WTC11 (cell line): ENCODE measurements around the gene FHL5.

Experiments
- CBFB ChIP-seq: sonication (generic); formaldehyde crosslinking; IDR thresholded peaks from 2 replicates; pipeline ENCODE4 v1.8.1; 2022; ENCODE audit warnings: mild to moderate bottlenecking, low read depth, missing genetic modification reagents
- CREB1 ChIP-seq: sonication (generic); formaldehyde crosslinking; IDR thresholded peaks from 2 replicates; pipeline ENCODE4 v1.8.0; 2023; ENCODE audit warnings: mild to moderate bottlenecking, missing genetic modification reagents
- ESRRA ChIP-seq: sonication (generic); formaldehyde crosslinking; IDR thresholded peaks from 2 replicates; pipeline ENCODE4 v1.8.1; 2022; ENCODE audit warnings: mild to moderate bottlenecking, missing genetic modification reagents, borderline replicate concordance
- FOXK1 ChIP-seq: sonication (generic); formaldehyde crosslinking; IDR thresholded peaks from 2 replicates; pipeline ENCODE4 v1.8.0; 2022; ENCODE audit warnings: mild to moderate bottlenecking, moderate library complexity, missing genetic modification reagents
- JUN ChIP-seq: sonication (generic); formaldehyde crosslinking; IDR thresholded peaks from 2 replicates; pipeline ENCODE4 v1.8.0; 2023; ENCODE audit warnings: mild to moderate bottlenecking, missing genetic modification reagents
- KAT7 ChIP-seq: sonication (generic); formaldehyde crosslinking; IDR thresholded peaks from 2 replicates; pipeline ENCODE4 v1.8.1; 2023; ENCODE audit warnings: missing genetic modification reagents, mild to moderate bottlenecking, borderline replicate concordance
- SP1 ChIP-seq: sonication (generic); formaldehyde crosslinking; conservative IDR thresholded peaks from 2 replicates; pipeline ENCODE4 v1.8.1; 2022; ENCODE audit warnings: missing genetic modification reagents
- ZNF423 ChIP-seq: fragments of 250-450 bp; sonication (Bioruptor Pico); IDR thresholded peaks from 2 replicates; pipeline ENCODE4 v2.1.2; 2022; ENCODE audit warnings: mild to moderate bottlenecking, moderate library complexity
- TF ChIP-seq, protein P1 (sequence below): fragments of 200-600 bp; IDR thresholded peaks from 2 replicates; pipeline ENCODE4 v1.8.0; 2022; ENCODE audit warnings: antibody characterized with exemption
- TF ChIP-seq, protein P2 (sequence below): sonication (generic); formaldehyde crosslinking; IDR thresholded peaks from 2 replicates; pipeline ENCODE4 v1.8.0; 2022; ENCODE audit warnings: mild to moderate bottlenecking, missing genetic modification reagents
- TF ChIP-seq, protein P3 (sequence below): sonication (generic); formaldehyde crosslinking; IDR thresholded peaks from 2 replicates; pipeline ENCODE4 v1.8.0; 2022; ENCODE audit warnings: mild to moderate bottlenecking, missing genetic modification reagents
- TF ChIP-seq, protein P4 (sequence below): sonication (generic); formaldehyde crosslinking; IDR thresholded peaks from 2 replicates; pipeline ENCODE4 v1.8.1; 2023; ENCODE audit warnings: mild to moderate bottlenecking, missing genetic modification reagents, moderate library complexity

DNA sequence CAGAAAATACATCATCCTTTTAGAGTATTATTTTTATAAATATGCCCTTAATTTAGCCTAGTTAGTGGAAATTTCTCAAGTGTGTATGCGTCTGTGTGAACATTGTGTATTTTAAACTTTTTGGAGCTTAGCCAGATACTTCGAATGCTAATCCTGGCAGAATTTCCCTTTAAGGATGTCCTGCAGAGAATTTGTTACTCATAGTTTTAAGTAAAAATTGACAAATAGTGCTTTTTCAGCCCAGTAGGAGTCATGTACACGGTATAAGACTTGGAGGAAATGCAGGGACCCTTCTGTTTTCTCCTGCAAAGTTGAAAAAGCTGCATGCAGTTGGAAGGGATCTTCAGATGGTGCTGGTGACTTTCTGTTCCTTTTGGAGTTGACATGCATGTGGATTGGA lies at the start of gene FHL5:
- TF ChIP-seq, protein P1, sequence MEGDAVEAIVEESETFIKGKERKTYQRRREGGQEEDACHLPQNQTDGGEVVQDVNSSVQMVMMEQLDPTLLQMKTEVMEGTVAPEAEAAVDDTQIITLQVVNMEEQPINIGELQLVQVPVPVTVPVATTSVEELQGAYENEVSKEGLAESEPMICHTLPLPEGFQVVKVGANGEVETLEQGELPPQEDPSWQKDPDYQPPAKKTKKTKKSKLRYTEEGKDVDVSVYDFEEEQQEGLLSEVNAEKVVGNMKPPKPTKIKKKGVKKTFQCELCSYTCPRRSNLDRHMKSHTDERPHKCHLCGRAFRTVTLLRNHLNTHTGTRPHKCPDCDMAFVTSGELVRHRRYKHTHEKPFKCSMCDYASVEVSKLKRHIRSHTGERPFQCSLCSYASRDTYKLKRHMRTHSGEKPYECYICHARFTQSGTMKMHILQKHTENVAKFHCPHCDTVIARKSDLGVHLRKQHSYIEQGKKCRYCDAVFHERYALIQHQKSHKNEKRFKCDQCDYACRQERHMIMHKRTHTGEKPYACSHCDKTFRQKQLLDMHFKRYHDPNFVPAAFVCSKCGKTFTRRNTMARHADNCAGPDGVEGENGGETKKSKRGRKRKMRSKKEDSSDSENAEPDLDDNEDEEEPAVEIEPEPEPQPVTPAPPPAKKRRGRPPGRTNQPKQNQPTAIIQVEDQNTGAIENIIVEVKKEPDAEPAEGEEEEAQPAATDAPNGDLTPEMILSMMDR, result no peak
- TF ChIP-seq ZNF423 (CRISPR knock-in tag) (no peak), CREB1 (CRISPR knock-in tag) (no peak), FOXK1 (CRISPR knock-in tag) (no peak), ESRRA (CRISPR knock-in tag) (no peak), SP1 (CRISPR knock-in tag) (no peak), JUN (CRISPR knock-in tag) (no peak), CBFB (CRISPR knock-in tag) (no peak), KAT7 (CRISPR knock-in tag) (no peak)
- TF ChIP-seq, protein P2, sequence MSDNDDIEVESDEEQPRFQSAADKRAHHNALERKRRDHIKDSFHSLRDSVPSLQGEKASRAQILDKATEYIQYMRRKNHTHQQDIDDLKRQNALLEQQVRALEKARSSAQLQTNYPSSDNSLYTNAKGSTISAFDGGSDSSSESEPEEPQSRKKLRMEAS, result no peak
- TF ChIP-seq, protein P3, sequence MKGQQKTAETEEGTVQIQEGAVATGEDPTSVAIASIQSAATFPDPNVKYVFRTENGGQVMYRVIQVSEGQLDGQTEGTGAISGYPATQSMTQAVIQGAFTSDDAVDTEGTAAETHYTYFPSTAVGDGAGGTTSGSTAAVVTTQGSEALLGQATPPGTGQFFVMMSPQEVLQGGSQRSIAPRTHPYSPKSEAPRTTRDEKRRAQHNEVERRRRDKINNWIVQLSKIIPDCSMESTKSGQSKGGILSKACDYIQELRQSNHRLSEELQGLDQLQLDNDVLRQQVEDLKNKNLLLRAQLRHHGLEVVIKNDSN (CRISPR knock-in tag), result no peak
- TF ChIP-seq, protein P4, sequence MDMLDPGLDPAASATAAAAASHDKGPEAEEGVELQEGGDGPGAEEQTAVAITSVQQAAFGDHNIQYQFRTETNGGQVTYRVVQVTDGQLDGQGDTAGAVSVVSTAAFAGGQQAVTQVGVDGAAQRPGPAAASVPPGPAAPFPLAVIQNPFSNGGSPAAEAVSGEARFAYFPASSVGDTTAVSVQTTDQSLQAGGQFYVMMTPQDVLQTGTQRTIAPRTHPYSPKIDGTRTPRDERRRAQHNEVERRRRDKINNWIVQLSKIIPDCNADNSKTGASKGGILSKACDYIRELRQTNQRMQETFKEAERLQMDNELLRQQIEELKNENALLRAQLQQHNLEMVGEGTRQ (CRISPR knock-in tag), result no peak
